Endothelial cell of umbilical vein (primary cell): ENCODE data around the gene FALEC. TPM values are rescaled to one million over a fixed set of nuclear protein-coding genes. Genes with fewer than 3 reads are reported as not detected.

Source experiments
- BruUV-seq: library from RNA; stranded (reverse); fragments of 400-500 nt; replicated peaks from 2 replicates; lab custom pipeline; 2021; lab: Mats Ljungman, UMichigan
- CTCF ChIA-PET: fragments of 300-600, 350-600 bp; sonication (Branson Sonifier 250); formaldehyde crosslinking; loops from one replicate; lab custom pipeline; 2021; ENCODE audit warnings: antibody characterized with exemption, inconsistent platforms; lab: Charles Lee
- POLR2A ChIA-PET: fragments of 300-600, 350-600 bp; sonication (Branson Sonifier 250); formaldehyde crosslinking; loops from one replicate; lab custom pipeline; 2021; ENCODE audit warnings: antibody characterized with exemption, inconsistent platforms; lab: Charles Lee
- DNase-seq: peaks from one replicate; pipeline ENCODE4 v3.0.0-alpha.2; 2011; ENCODE audit warnings: low read depth, low spot score
- FAIRE-seq: peaks from 2 replicates; lab custom pipeline; 2011; peaks lifted over from hg19 to GRCh38; lab: Jason Lieb, UNC
- H2AFZ ChIP-seq: 2 replicates; pipeline ENCODE4 v1.6.0; 2012; ENCODE audit warnings: low read depth, low read length, control low read depth, inconsistent platforms
- H3K27ac ChIP-seq: 2 replicates; pipeline ENCODE4 v1.5.1; 2011; ENCODE audit warnings: low read depth, mild to moderate bottlenecking, control low read depth, low read length, moderate library complexity; ENCODE audit not compliant: insufficient read depth
- H3K27me3 ChIP-seq, 2 experiments: 2 replicates each; pipeline versions ENCODE4 v1.6.0 to v1.6.1; 2011; ENCODE audit warnings: low read length in 2 of 2, mixed read lengths in 1 of 2; ENCODE audit not compliant: control insufficient read depth in 2 of 2, insufficient read depth in 2 of 2
- H3K36me3 ChIP-seq, 2 experiments: 2 replicates in 1 of 2; 3 replicates in 1 of 2; pipeline ENCODE4 v1.5.1; 2011; ENCODE audit warnings: low read length in 2 of 2, mild to moderate bottlenecking in 1 of 2, moderate library complexity in 1 of 2; ENCODE audit not compliant: control insufficient read depth in 2 of 2, insufficient read depth in 2 of 2; ENCODE audit errors: extremely low read depth in 1 of 2
- H3K4me1 ChIP-seq: 3 replicates; pipeline ENCODE4 v1.5.1; 2011; ENCODE audit warnings: mild to moderate bottlenecking, low read length; ENCODE audit not compliant: control insufficient read depth, insufficient read depth; ENCODE audit errors: extremely low read depth
- H3K4me2 ChIP-seq: 2 replicates; pipeline ENCODE4 v1.6.1; 2011; ENCODE audit warnings: low read length, control low read depth, mixed read lengths; ENCODE audit not compliant: insufficient read depth
- H3K4me3 ChIP-seq, 3 experiments: fragments of 200-600 bp in 1 of 3; sonication (generic), shearing (Covaris generic) in 1 of 3; replicated peaks in 1 of 3; 2 replicates each; pipeline ENCODE4 v1.5.1; 2011 to 2016; ENCODE audit warnings: control low read depth in 3 of 3, low read length in 3 of 3, mild to moderate bottlenecking in 2 of 3, inconsistent platforms in 1 of 3, low read depth in 1 of 3, moderate library complexity in 1 of 3; ENCODE audit not compliant: insufficient read depth in 1 of 3
- H3K79me2 ChIP-seq: 2 replicates; pipeline ENCODE4 v1.6.0; 2012; ENCODE audit warnings: low read length, inconsistent platforms; ENCODE audit not compliant: control insufficient read depth, insufficient read depth
- H3K9ac ChIP-seq: replicated peaks from 2 replicates; pipeline ENCODE3; 2011; ENCODE audit warnings: low read length, control low read depth; ENCODE audit not compliant: insufficient read depth; ENCODE audit errors: extremely low read depth
- H3K9me1 ChIP-seq: replicated peaks from 3 replicates; pipeline ENCODE4 v1.6.0; 2011; ENCODE audit warnings: mild to moderate bottlenecking, low read length; ENCODE audit not compliant: control insufficient read depth, insufficient read depth; ENCODE audit errors: extremely low read depth
- H3K9me3 ChIP-seq: replicated peaks from 2 replicates; pipeline ENCODE4 v1.5.1; 2012; ENCODE audit warnings: low read length, inconsistent platforms; ENCODE audit not compliant: control insufficient read depth, insufficient read depth
- H4K20me1 ChIP-seq: replicated peaks from 2 replicates; pipeline ENCODE3; 2011; ENCODE audit warnings: mild to moderate bottlenecking, low read length; ENCODE audit not compliant: control insufficient read depth, insufficient read depth; ENCODE audit errors: extremely low read depth
- CTCF ChIP-seq, 2 donors: IDR thresholded peaks; 1 replicate in 1 of 2; 2 replicates in 1 of 2; pipeline ENCODE4 v1.5.1; 2011; ENCODE audit warnings: low read length in 2 of 2, mild to moderate bottlenecking in 2 of 2, moderate library complexity in 2 of 2, control low read depth in 1 of 2, inconsistent platforms in 1 of 2, low read depth in 1 of 2; ENCODE audit not compliant: insufficient read depth in 1 of 2; ENCODE audit errors: extremely low read depth in 1 of 2
- EZH2 ChIP-seq: IDR thresholded peaks from 2 replicates; pipeline ENCODE4 v1.6.1; 2012; ENCODE audit warnings: borderline replicate concordance, low read depth, mild to moderate bottlenecking, moderate library complexity, low read length, inconsistent platforms; ENCODE audit not compliant: severe bottlenecking
- FOS ChIP-seq: IDR thresholded peaks from 2 replicates; pipeline ENCODE4 v1.6.1; 2011; ENCODE audit warnings: mild to moderate bottlenecking, low read length, moderate library complexity, borderline replicate concordance; ENCODE audit not compliant: insufficient read depth
- GATA2 ChIP-seq: IDR thresholded peaks from 2 replicates; pipeline ENCODE4 v1.7.0; 2011; ENCODE audit warnings: low read depth, mild to moderate bottlenecking, moderate library complexity, mixed read lengths, low read length; ENCODE audit not compliant: insufficient read length, insufficient read depth
- JUN ChIP-seq: IDR thresholded peaks from 2 replicates; pipeline ENCODE4 v1.6.1; 2011; ENCODE audit warnings: borderline replicate concordance, low read depth; ENCODE audit not compliant: insufficient read length, insufficient read depth
- MAX ChIP-seq: IDR thresholded peaks from 2 replicates; pipeline ENCODE4 v1.6.1; 2011; ENCODE audit not compliant: insufficient read depth, insufficient read length
- MYC ChIP-seq: IDR thresholded peaks from one replicate; pipeline ENCODE4 v1.6.1; 2011; ENCODE audit warnings: mild to moderate bottlenecking, low read depth, low read length
- POLR2A ChIP-seq: IDR thresholded peaks from 2 replicates; pipeline ENCODE4 v1.6.1; 2012; ENCODE audit warnings: low read depth, mild to moderate bottlenecking, control low read depth, low read length
- POLR2AphosphoS5 ChIP-seq: IDR thresholded peaks from 2 replicates; pipeline ENCODE4 v1.6.1; 2012; ENCODE audit warnings: low read depth, mild to moderate bottlenecking, control low read depth, low read length, moderate library complexity; ENCODE audit not compliant: insufficient read depth
- dilution Hi-C: fragments of 300-500 bp; cut with MboI; formaldehyde crosslinking; loops from one replicate; pipeline ENCODE4 v1.15.0; 2019; ENCODE audit warnings: low sequenced_read_pairs; ENCODE audit not compliant: extremely low pct_ligation_motif_present
- intact Hi-C: fragments of 100-400 bp; cut with micrococcal nuclease; formaldehyde crosslinking; loops from one replicate; pipeline ENCODE4 v1.10.0; 2022
- polyA plus RNA-seq, 4 experiments: library from polyadenylated mRNA; depleted of rRNA in 3 of 4; stranded (reverse) in 3 of 4; unstranded in 1 of 4; fragments of >200 nt; gene quantifications; 2 replicates each; pipeline versions ENCODE4 v1.2.1 to v1.2.3, GENCODE V29; 2011 to 2012; ENCODE audit warnings: missing spikeins in 1 of 4
- total RNA-seq: library from RNA; stranded (reverse); gene quantifications from 2 replicates; pipeline ENCODE4 v1.2.3, GENCODE V29; 2021

Gene FALEC
- total and polyA plus RNA-seq, 2 donors (not counting 3 experiments of a cell fraction or from before 2014, with no cell fraction given) = not detected

- FAIRE-seq = no peak
- Histone ChIP-seq H3K9me3 (no peaks in the 10 kb centered on the region), H3K36me3 (peaks cover 0 to 12% of the 10 kb centered on the region in 2 experiments), H3K4me2 (no peak overlapping the region), H4K20me1 (no peaks in the 10 kb centered on the region), H3K27ac (no peak overlapping the region), H3K27me3 (no peaks in the 10 kb centered on the region), H3K4me3 (no peak overlapping the region), H3K9ac (no peak overlapping the region), H2AFZ (no peak overlapping the region), H3K4me1 (peaks cover 10% of the 10 kb centered on the region), H3K79me2 (no peaks in the 10 kb centered on the region), H3K9me1 (no peaks in the 10 kb centered on the region)
- DNase-seq = no peak
- dilution Hi-C loops = no loop called here
- ChIA-PET POLR2A (interaction anchor here (0.6 kb wide), 1 partner anchor 257 kb away, joined by 6 read pairs; no protein-coding TSS in a partner anchor), CTCF (no interaction called here)
- no peak for TF ChIP-seq MAX
- no peak for TF ChIP-seq EZH2
- no peak for TF ChIP-seq CTCF (IDR thresholded peaks at IDR 0.05; ENCODE audit: extremely low read depth in 1 of 2, insufficient read depth in 1 of 2, low read depth in 1 of 2, low read length in 2 of 2)
- TF ChIP-seq FOS = no peak
- no peak for TF ChIP-seq GATA2
- TF ChIP-seq POLR2A = no peak
- TF ChIP-seq POLR2AphosphoS5 = no peak
- TF ChIP-seq JUN = no peak
- TF ChIP-seq MYC = no peak
- intact Hi-C loops = no loop called here
- no TSS peak for BruUV-seq
Measured at GRCh38 chr1:150505431-150505830, 10.1 kb upstream of the FALEC start.
